Stimulated activated memory B cell treated with anti-CD40 and anti-IgM and Interleukin-4, amounts not matched to agents 10 μg/mL and 1 μg/mL and 100 μg/mL, for 72 hours (primary cell): ENCODE measurements around the gene TSPAN9.

ENCODE experiments used
- ATAC-seq: fragments of 150-1000 bp; cut with Tn5 transposase; 2 replicates; pipeline ENCODE4 v1.10.0; 2021
- H3K27ac Mint-ChIP-seq: one replicate; pipeline ENCODE4 v1.8.0; 2022; ENCODE audit warnings: mild to moderate bottlenecking, mixed read lengths
- H3K27me3 Mint-ChIP-seq: one replicate; pipeline ENCODE4 v1.8.0; 2022; ENCODE audit warnings: mixed read lengths
- H3K36me3 Mint-ChIP-seq: one replicate; pipeline ENCODE4 v1.8.0; 2022; ENCODE audit warnings: mixed read lengths
- H3K4me1 Mint-ChIP-seq: one replicate; pipeline ENCODE4 v1.8.0; 2022; ENCODE audit warnings: mixed read lengths
- H3K4me3 Mint-ChIP-seq: one replicate; pipeline ENCODE4 v1.8.0; 2022; ENCODE audit warnings: mild to moderate bottlenecking, moderate library complexity, mixed read lengths
- H3K9me3 Mint-ChIP-seq: one replicate; pipeline ENCODE4 v1.8.0; 2022; ENCODE audit warnings: mixed read lengths

The TSPAN9 gene

GRCh38 chr12:3250576-3250975 is 173.4 kb downstream of the TSPAN9 start:
- no peak for ATAC-seq
- H3K27ac Mint-ChIP-seq: no peak overlapping the region

GRCh38 chr12:3251067-3251466 is 173.9 kb downstream of the TSPAN9 start:
- ATAC-seq: no peak
- Mint-ChIP-seq H3K27me3 (peaks cover 32% of the 10 kb centered on the region), H3K4me1 (peaks cover 20% of the 10 kb centered on the region), H3K27ac (no peak overlapping the region), H3K4me3 (no peak overlapping the region), H3K36me3 (no peaks in the 10 kb centered on the region), H3K9me3 (no peaks in the 10 kb centered on the region)

More at GRCh38 chr12:3250576-3250975, 173.4 kb downstream of the TSPAN9 start:
- Mint-ChIP-seq H3K9me3 (no peaks in the 10 kb centered on the region), H3K4me3 (no peak overlapping the region), H3K27me3 (peaks cover 32% of the 10 kb centered on the region), H3K4me1 (peaks cover 20% of the 10 kb centered on the region), H3K36me3 (no peaks in the 10 kb centered on the region)

- H3K4me1 Mint-ChIP-seq: peaks cover 20% of the 10 kb centered on the region
- no peak overlapping the region for H3K4me3 Mint-ChIP-seq
- H3K27me3 Mint-ChIP-seq: peaks cover 32% of the 10 kb centered on the region
- no peaks in the 10 kb centered on the region for H3K36me3 Mint-ChIP-seq
- H3K9me3 Mint-ChIP-seq: no peaks in the 10 kb centered on the region
- no peak overlapping the region for H3K27ac Mint-ChIP-seq
- ATAC-seq: no peak
These were observed 174.5 kb downstream of the TSPAN9 start for GRCh38 chr12:3251691-3252090.

GRCh38 chr12:3252450-3252891 is 175.3 kb downstream of the TSPAN9 start:
- no peak for ATAC-seq
- Mint-ChIP-seq H3K4me3 (no peak overlapping the region), H3K27ac (no peak overlapping the region), H3K4me1 (peaks cover 20% of the 10 kb centered on the region), H3K36me3 (no peaks in the 10 kb centered on the region), H3K27me3 (peaks cover 32% of the 10 kb centered on the region), H3K9me3 (no peaks in the 10 kb centered on the region)

GRCh38 chr12:3253682-3254275 is 176.6 kb downstream of the TSPAN9 start:
- Mint-ChIP-seq H3K27ac (no peak overlapping the region), H3K4me3 (no peak overlapping the region), H3K27me3 (peaks cover 34% of the 10 kb centered on the region), H3K36me3 (no peaks in the 10 kb centered on the region), H3K9me3 (no peaks in the 10 kb centered on the region), H3K4me1 (peaks cover 9% of the 10 kb centered on the region)
- no peak for ATAC-seq

- no peaks in the 10 kb centered on the region for H3K9me3 Mint-ChIP-seq
- no peak for ATAC-seq
- H3K36me3 Mint-ChIP-seq: no peaks in the 10 kb centered on the region
- H3K27me3 Mint-ChIP-seq: peaks cover 37% of the 10 kb centered on the region
- no peak overlapping the region for H3K27ac Mint-ChIP-seq
- no peaks in the 10 kb centered on the region for H3K4me1 Mint-ChIP-seq
- no peak overlapping the region for H3K4me3 Mint-ChIP-seq
These were observed 177.9 kb downstream of the TSPAN9 start for GRCh38 chr12:3255057-3255456.

GRCh38 chr12:3256103-3256631 is 179.0 kb downstream of the TSPAN9 start:
- H3K4me3 Mint-ChIP-seq: no peak overlapping the region
- no peaks in the 10 kb centered on the region for H3K4me1 Mint-ChIP-seq

GRCh38 chr12:3257411-3257810 is 180.2 kb downstream of the TSPAN9 start:
- Mint-ChIP-seq H3K4me3 (no peak overlapping the region), H3K36me3 (no peaks in the 10 kb centered on the region), H3K4me1 (no peaks in the 10 kb centered on the region), H3K27ac (no peak overlapping the region), H3K27me3 (peaks cover 19% of the 10 kb centered on the region), H3K9me3 (no peaks in the 10 kb centered on the region)
- no peak for ATAC-seq

More at GRCh38 chr12:3256103-3256631, 179.0 kb downstream of the TSPAN9 start:
- Mint-ChIP-seq H3K27me3 (peaks cover 28% of the 10 kb centered on the region), H3K9me3 (no peaks in the 10 kb centered on the region), H3K36me3 (no peaks in the 10 kb centered on the region), H3K27ac (no peak overlapping the region)
- no peak for ATAC-seq

- H3K9me3 Mint-ChIP-seq: no peaks in the 10 kb centered on the region
- H3K4me3 Mint-ChIP-seq: no peak overlapping the region
- no peaks in the 10 kb centered on the region for H3K36me3 Mint-ChIP-seq
- H3K27ac Mint-ChIP-seq: no peak overlapping the region
- no peaks in the 10 kb centered on the region for H3K4me1 Mint-ChIP-seq
- peaks cover 19% of the 10 kb centered on the region for H3K27me3 Mint-ChIP-seq
- ATAC-seq: no peak
These were observed 182.8 kb downstream of the TSPAN9 start for GRCh38 chr12:3259973-3260372.

- Mint-ChIP-seq H3K4me1 (no peaks in the 10 kb centered on the region), H3K4me3 (no peak overlapping the region), H3K9me3 (no peaks in the 10 kb centered on the region), H3K36me3 (no peaks in the 10 kb centered on the region), H3K27ac (no peak overlapping the region), H3K27me3 (peaks cover 19% of the 10 kb centered on the region)
- ATAC-seq: no peak
These were observed 184.7 kb downstream of the TSPAN9 start for GRCh38 chr12:3261782-3262359.

- no peak overlapping the region for H3K27ac Mint-ChIP-seq
- no peaks in the 10 kb centered on the region for H3K4me1 Mint-ChIP-seq
- H3K36me3 Mint-ChIP-seq: no peaks in the 10 kb centered on the region
- H3K9me3 Mint-ChIP-seq: no peaks in the 10 kb centered on the region
- no peak for ATAC-seq
- peaks cover 19% of the 10 kb centered on the region for H3K27me3 Mint-ChIP-seq
- no peak overlapping the region for H3K4me3 Mint-ChIP-seq
These were observed 185.3 kb downstream of the TSPAN9 start for GRCh38 chr12:3262470-3262869.

GRCh38 chr12:3263282-3263681 is 186.1 kb downstream of the TSPAN9 start:
- no peaks in the 10 kb centered on the region for H3K9me3 Mint-ChIP-seq
- no peak overlapping the region for H3K27ac Mint-ChIP-seq
- H3K36me3 Mint-ChIP-seq: no peaks in the 10 kb centered on the region
- peaks cover 19% of the 10 kb centered on the region for H3K27me3 Mint-ChIP-seq
- no peak for ATAC-seq
- no peaks in the 10 kb centered on the region for H3K4me1 Mint-ChIP-seq
- no peak overlapping the region for H3K4me3 Mint-ChIP-seq

- Mint-ChIP-seq H3K9me3 (no peaks in the 10 kb centered on the region), H3K4me3 (no peak overlapping the region), H3K4me1 (no peaks in the 10 kb centered on the region), H3K27ac (no peak overlapping the region), H3K27me3 (peaks cover 21% of the 10 kb centered on the region), H3K36me3 (no peaks in the 10 kb centered on the region)
- ATAC-seq: no peak
These were observed 187.1 kb downstream of the TSPAN9 start for GRCh38 chr12:3263939-3264922.

- Mint-ChIP-seq H3K27ac (no peak overlapping the region), H3K4me3 (no peak overlapping the region), H3K27me3 (peaks cover 19% of the 10 kb centered on the region), H3K9me3 (no peaks in the 10 kb centered on the region), H3K36me3 (no peaks in the 10 kb centered on the region), H3K4me1 (no peaks in the 10 kb centered on the region)
- ATAC-seq: no peak
These were observed 188.2 kb downstream of the TSPAN9 start for GRCh38 chr12:3265406-3265805.

GRCh38 chr12:3266638-3267037 is 189.5 kb downstream of the TSPAN9 start:
- H3K27me3 Mint-ChIP-seq: peaks cover 28% of the 10 kb centered on the region
- H3K4me3 Mint-ChIP-seq: no peak overlapping the region
- no peak overlapping the region for H3K27ac Mint-ChIP-seq
- H3K4me1 Mint-ChIP-seq: no peaks in the 10 kb centered on the region
- peak; percentile 12 for ATAC-seq
- no peaks in the 10 kb centered on the region for H3K9me3 Mint-ChIP-seq
- H3K36me3 Mint-ChIP-seq: no peaks in the 10 kb centered on the region
